Heart right ventricle (tissue), 16 donors: ENCODE measurements around the gene FAM89B. TPM values are rescaled to one million over a fixed set of nuclear protein-coding genes. Genes with fewer than 3 reads are reported as not detected.
A peak's percentile ranks its signal among the peaks of the same experiment; 100 is the strongest.

Source experiments
- ATAC-seq, 8 donors: fragments of 200-7000 bp; cut with Tn5 transposase; one replicate each; pipeline ENCODE4 v1.9.1; 2020; ENCODE audit warnings: mild to moderate bottlenecking in 8 of 8, moderate library complexity in 8 of 8, moderate number of reproducible peaks in 1 of 8
- DNase-seq, 2 donors: peaks; one replicate each; pipeline ENCODE4 v3.0.0-alpha.2; 2020
- H3K27ac ChIP-seq, 10 donors: fragments of 200-600 bp; sonication (generic) in 2 of 10; one replicate each; pipeline versions ENCODE4 v1.5.0 to v1.8.0; 2020 to 2022; ENCODE audit warnings: mild to moderate bottlenecking in 3 of 10
- H3K27me3 ChIP-seq, 7 donors: fragments of 200-600 bp; one replicate each; pipeline ENCODE4 v1.8.0; 2021 to 2022; ENCODE audit warnings: mild to moderate bottlenecking in 2 of 7
- H3K36me3 ChIP-seq, 9 donors: fragments of 200-600 bp; sonication (generic) in 1 of 9; one replicate each; pipeline versions ENCODE4 v1.5.0 to v1.8.0; 2020 to 2022; ENCODE audit warnings: mild to moderate bottlenecking in 2 of 9
- H3K4me1 ChIP-seq, 9 donors: fragments of 200-600 bp; sonication (generic) in 1 of 9; one replicate each; pipeline versions ENCODE4 v1.5.0 to v1.8.0; 2020 to 2022; ENCODE audit warnings: mild to moderate bottlenecking in 4 of 9
- H3K4me3 ChIP-seq, 10 donors: fragments of 200-600 bp; sonication (generic) in 2 of 10; one replicate each; pipeline versions ENCODE4 v1.5.0 to v1.8.0; 2020 to 2022; ENCODE audit warnings: mild to moderate bottlenecking in 7 of 10, moderate library complexity in 2 of 10
- H3K9me3 ChIP-seq, 11 donors: fragments of 200-600 bp in 10 of 11; sonication (generic) in 2 of 11; one replicate each; pipeline versions ENCODE4 v1.5.0 to v1.8.0; 2013 to 2022; ENCODE audit warnings: mild to moderate bottlenecking in 2 of 11, control low read depth in 1 of 11, moderate library complexity in 1 of 11
- CTCF ChIP-seq, 9 donors: fragments of 200-600 bp; sonication (generic) in 2 of 9; IDR thresholded peaks; one replicate each; pipeline versions ENCODE4 v1.5.0 to v1.8.0; 2021 to 2022; ENCODE audit warnings: antibody characterized with exemption in 9 of 9, mild to moderate bottlenecking in 5 of 9, moderate library complexity in 1 of 9
- WGBS, 2 donors: extraction: QIAGEN DNeasy Blood & Tissue Kit; methylation state at CpG; one replicate each; pipeline ENCODE4 v1.1.7; 2013; ENCODE audit warnings: inconsistent platforms in 1 of 2; 5-methylcytosine and 5-hydroxymethylcytosine counted together
- intact Hi-C, 10 donors: fragments of 100-400 bp; cut with DNase I; formaldehyde crosslinking; loops; one replicate each; pipeline versions ENCODE4 v1.11.1 to v1.14.2; 2022
- polyA plus RNA-seq, 2 donors: library from polyadenylated mRNA; stranded (reverse); fragments of 200-250 nt; gene quantifications; one replicate each; pipeline ENCODE4 v1.2.3, GENCODE V29; 2013
- total RNA-seq, 10 donors: library from RNA; stranded (reverse); fragmentation: NEBNext Ultra II Directional in 3 of 10; extraction: Animal tissue kit (Norgen Biotek cat#: 25700) in 3 of 10; gene quantifications; one replicate each; pipeline versions ENCODE4 v1.2.1 to v1.2.4, GENCODE V29; 2021 to 2023
- donor health status: Arrhythmogenic right ventricular cardiomyopathy.
- donor health status: ischemic (EF 13 %, LVEDD 7.1; RV severe dilation, severe dysfunction).
- donor health status: healthy with polysubstance abuse.
- donor health status: DM: no; HTN: yes; CAD: no.
- donor health status: DM: no; HTN: no; CAD: no.
- donor health status: ischemic (EF 25% LVEDD 6.9; RV normal size, moderate dysfunction).
- donor health status: ischemic (EF 25% LVEDD 5.7; RV mildly dilated, moderate dysfunction).
- donor health status: healthy.
- donor health status: DM: yes; HTN: yes; CAD: no.
- donor health status: Ischemic cardiomyopathy.
- donor health status: ischemic (EF 35%, LVEDD 5.7; RV mildly dilated, moderate dysfunction).
- donor health status: nonischemic (EF 11% LVEDD 7.7; RV severe dilation, severe dysfunction).
- donor health status: DM: yes; HTN: yes; CAD: no.
- donor health status: PGD.
- donor health status: ischemic (EF 29% LVEDD 5.4; RV normal size, mild dysfunction).
- donor health status: nonischemic (EF 23%, LVEDD 6.1; RV moderate dilation, normal function).

FAM89B gene
- total and polyA plus RNA-seq, 12 donors: 21.2 to 55.7 (median 33.8) TPM

- H3K9me3 ChIP-seq: no peaks in the 10 kb centered on the region
- H3K27me3 ChIP-seq: no peaks in the 10 kb centered on the region
- H3K4me3 ChIP-seq: peak overlapping the region in 9 of 10 donors; percentile 26 to 71 (median 55)
- no peak for DNase-seq
- peak in 1 of 8 donors; percentile 1 for ATAC-seq
- intact Hi-C loops: loop anchor here in 8 of 10 donors (1.0 to 5.0 kb wide), 11 partner anchors 27 to 73 kb away; partner anchors contain the start of genes FAM89B (in 2 of the 8), MAP3K11 (in 2 of the 8), PCNX3 (in 1 of the 8) and ZNRD2 (in 1 of the 8)
- peak overlapping the region; percentile 74 to 94 (median 87) for H3K27ac ChIP-seq
- H3K4me1 ChIP-seq: peaks cover 11 to 30% (median 21%) of the 10 kb centered on the region in 9 donors
- H3K36me3 ChIP-seq: peaks cover 0 to 72% (median 14%) of the 10 kb centered on the region in 9 donors
- WGBS, 2 donors: 40 to 47% methylated on average over 18 of the region's 18 CpGs
- peak in 1 of 9 donors; percentile 4 for TF ChIP-seq CTCF (IDR thresholded peaks at IDR 0.05)
Measured at GRCh38 chr11:65541093-65541982, 31.0 kb upstream of the FAM89B start.

- H3K4me1 ChIP-seq: peaks cover 11 to 39% (median 21%) of the 10 kb centered on the region in 9 donors
- no peaks in the 10 kb centered on the region for H3K27me3 ChIP-seq
- DNase-seq (no peak), ATAC-seq (no peak)
- H3K27ac ChIP-seq: no peak overlapping the region
- no peaks in the 10 kb centered on the region for H3K9me3 ChIP-seq
- no peak overlapping the region for H3K4me3 ChIP-seq
- WGBS, 2 donors: 93 to 96% methylated on average over 3 of the region's 3 CpGs
- H3K36me3 ChIP-seq: peaks cover 0 to 72% (median 12%) of the 10 kb centered on the region in 9 donors
- intact Hi-C loops: loop anchor here in 5 of 10 donors (5.0 kb wide), 4 partner anchors 44 to 69 kb away; partner anchors contain the start of gene MAP3K11 (in 1 of the 5)
- no peak for TF ChIP-seq CTCF (IDR thresholded peaks at IDR 0.05)
Measured at GRCh38 chr11:65542738-65543390, 29.5 kb upstream of the FAM89B start.

GRCh38 chr11:65545853-65546216, 26.5 kb upstream of the FAM89B start:
- intact Hi-C loops: no loop called here
- 88 to 92% methylated on average over 4 of the region's 4 CpGs for WGBS, 2 donors
- peaks cover 0 to 89% (median 3%) of the 10 kb centered on the region in 9 donors for H3K36me3 ChIP-seq

More at GRCh38 chr11:65545853-65546216, 26.5 kb upstream of the FAM89B start:
- TF ChIP-seq CTCF (IDR thresholded peaks at IDR 0.05): no peak
- DNase-seq: no peak
- peaks cover 8 to 25% (median 11%) of the 10 kb centered on the region in 9 donors for H3K4me1 ChIP-seq
- H3K9me3 ChIP-seq: no peaks in the 10 kb centered on the region
- H3K27me3 ChIP-seq: no peaks in the 10 kb centered on the region
- H3K27ac ChIP-seq: peak overlapping the region in 1 of 10 donors; percentile 62
- ATAC-seq: no peak
- H3K4me3 ChIP-seq: peak overlapping the region in 1 of 10 donors; percentile 53
